Neural cell (in vitro differentiated cells): ENCODE measurements around the gene PLA2G15. TPM values are rescaled to one million over a fixed set of nuclear protein-coding genes. Genes with fewer than 3 reads are reported as not detected.

Experiments used
- H2AFZ ChIP-seq: fragments of 200-600, 300-800 bp; sonication (generic), shearing (Covaris generic); 2 replicates; pipeline ENCODE4 v1.6.0; 2014; ENCODE audit warnings: low read depth, mild to moderate bottlenecking, antibody characterized with exemption, low read length, moderate library complexity
- H3F3A ChIP-seq: fragments of 200-600 bp; shearing (Covaris generic); 2 replicates; pipeline ENCODE4 v1.6.1; 2016; ENCODE audit warnings: mild to moderate bottlenecking, moderate library complexity, mixed read lengths, antibody characterized with exemption, low read length; ENCODE audit not compliant: insufficient read depth, poor library complexity, severe bottlenecking
- H3K27ac ChIP-seq: fragments of 200-600, 300-800 bp; sonication (generic), shearing (Covaris generic); 2 replicates; pipeline ENCODE4 v1.5.1; 2014; ENCODE audit warnings: mild to moderate bottlenecking, low read length, moderate library complexity
- H3K27me3 ChIP-seq: fragments of 300-800, 200-600 bp; sonication (generic), shearing (Covaris generic); 2 replicates; pipeline ENCODE4 v1.6.0; 2014; ENCODE audit warnings: mild to moderate bottlenecking, low read depth, low read length, moderate library complexity; ENCODE audit not compliant: insufficient read depth
- H3K36me3 ChIP-seq: fragments of 300-800, 200-600 bp; sonication (generic), shearing (Covaris generic); 2 replicates; pipeline ENCODE4 v1.5.1; 2014; ENCODE audit warnings: mild to moderate bottlenecking, antibody characterized with exemption, low read length, moderate library complexity; ENCODE audit not compliant: insufficient read depth
- H3K4me2 ChIP-seq: fragments of 300-800, 200-600 bp; sonication (generic), shearing (Covaris generic); 2 replicates; pipeline ENCODE4 v1.6.0; 2014; ENCODE audit warnings: mild to moderate bottlenecking, low read length
- H3K4me3 ChIP-seq: fragments of 300-800, 200-600 bp; sonication (generic), shearing (Covaris generic); 2 replicates; pipeline ENCODE4 v1.5.1; 2014; ENCODE audit warnings: mild to moderate bottlenecking, low read length, moderate library complexity
- H3K79me2 ChIP-seq: fragments of 200-600 bp; shearing (Covaris generic); replicated peaks from 2 replicates; pipeline ENCODE4 v1.6.0; 2014; ENCODE audit warnings: mild to moderate bottlenecking, low read length, moderate library complexity; ENCODE audit not compliant: insufficient read depth
- H3K9ac ChIP-seq: fragments of 300-800, 200-600 bp; sonication (generic), shearing (Covaris generic); 2 replicates; pipeline ENCODE4 v1.6.1; 2016; ENCODE audit warnings: mild to moderate bottlenecking, low read length, mixed read lengths
- H3K9me2 ChIP-seq: fragments of 200-600 bp; shearing (Covaris generic); 2 replicates; pipeline ENCODE4 v1.6.1; 2016; ENCODE audit warnings: mild to moderate bottlenecking, low read length, mixed read lengths; ENCODE audit not compliant: insufficient read depth
- H3K9me3 ChIP-seq: fragments of 200-600, 300-800 bp; sonication (generic), shearing (Covaris generic); 2 replicates; pipeline ENCODE4 v1.6.1; 2016; ENCODE audit warnings: mild to moderate bottlenecking, mixed run types, low read length, moderate library complexity, mixed read lengths
- H4K20me1 ChIP-seq: fragments of 200-600 bp; shearing (Covaris generic); 2 replicates; pipeline ENCODE4 v1.6.1; 2016; ENCODE audit warnings: mild to moderate bottlenecking, mixed run types; ENCODE audit not compliant: insufficient read depth
- CTCF ChIP-seq: fragments of 450-650 bp; IDR thresholded peaks from 2 replicates; pipeline ENCODE4 v1.5.1; 2014; ENCODE audit warnings: antibody characterized with exemption, mild to moderate bottlenecking, moderate library complexity; ENCODE audit not compliant: poor library complexity, severe bottlenecking
- EP300 ChIP-seq: fragments of 450-650 bp; conservative IDR thresholded peaks from 2 replicates; pipeline ENCODE4 v1.6.1; 2014; ENCODE audit warnings: antibody characterized with exemption, mild to moderate bottlenecking, moderate library complexity; ENCODE audit not compliant: poor library complexity, severe bottlenecking
- EZH2 ChIP-seq: fragments of 200-600, 300-800 bp; shearing (Covaris generic), sonication (generic); IDR thresholded peaks from 2 replicates; pipeline ENCODE4 v1.6.1; 2014; ENCODE audit warnings: antibody characterized with exemption, low read length, borderline replicate concordance, mild to moderate bottlenecking; ENCODE audit not compliant: insufficient read depth, poor library complexity, severe bottlenecking
- MXI1 ChIP-seq: fragments of 450-650 bp; conservative IDR thresholded peaks from 2 replicates; pipeline ENCODE4 v1.6.1; 2014; ENCODE audit warnings: antibody characterized with exemption, mild to moderate bottlenecking; ENCODE audit not compliant: poor library complexity, severe bottlenecking
- POLR2AphosphoS5 ChIP-seq: IDR thresholded peaks from 2 replicates; pipeline ENCODE4 v1.6.1; 2012
- RAD21 ChIP-seq: fragments of 450-650 bp; conservative IDR thresholded peaks from 2 replicates; pipeline ENCODE4 v1.6.1; 2014; ENCODE audit warnings: antibody characterized with exemption, mild to moderate bottlenecking, moderate library complexity
- SMC3 ChIP-seq: fragments of 450-650 bp; conservative IDR thresholded peaks from 2 replicates; pipeline ENCODE4 v1.6.1; 2014; ENCODE audit warnings: antibody characterized with exemption, mild to moderate bottlenecking, moderate library complexity; ENCODE audit not compliant: poor library complexity
- TAF1 ChIP-seq: IDR thresholded peaks from 2 replicates; pipeline ENCODE4 v1.6.1; 2012; ENCODE audit warnings: low read depth
- polyA plus RNA-seq: library from polyadenylated mRNA; depleted of rRNA; stranded (reverse); fragments of >200 nt; gene quantifications from 2 replicates; pipeline ENCODE4 v1.2.3, GENCODE V29; 2014
- TF ChIP-seq, protein P1 (sequence below): IDR thresholded peaks from 2 replicates; pipeline ENCODE4 v1.6.1; 2012; ENCODE audit warnings: borderline replicate concordance

PLA2G15 gene
- polyA plus RNA-seq, 1 donor from 2014 or later, result 19.6 TPM

DNA sequence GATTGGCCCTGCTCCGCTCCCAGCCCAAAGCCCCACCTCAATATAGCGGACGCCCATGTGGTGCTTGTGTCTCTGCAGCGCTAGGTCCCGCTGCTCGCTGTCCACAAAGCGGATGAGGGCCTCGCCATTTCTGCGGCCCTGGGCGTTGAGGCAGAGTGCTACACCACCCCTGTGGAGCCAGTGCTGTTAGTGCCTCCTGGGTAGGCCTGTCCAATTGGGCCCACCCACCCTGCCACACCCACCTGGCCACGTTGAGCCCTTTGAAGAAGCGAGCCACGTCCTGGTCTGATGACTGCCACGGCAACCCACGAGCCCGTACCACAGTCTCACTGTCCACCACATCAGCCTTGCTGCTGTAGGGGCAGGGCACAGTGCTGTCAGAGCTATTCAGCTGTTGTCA, 12.8 kb upstream of the PLA2G15 start:
- H3K27ac ChIP-seq, result no peak overlapping the region
- no peak overlapping the region for H2AFZ ChIP-seq
- TF ChIP-seq MXI1 (no peak), CTCF (no peak), SMC3 (no peak), EP300 (no peak), POLR2AphosphoS5 (no peak), TAF1 (no peak), EZH2 (no peak), RAD21 (no peak)
- TF ChIP-seq, protein P1, sequence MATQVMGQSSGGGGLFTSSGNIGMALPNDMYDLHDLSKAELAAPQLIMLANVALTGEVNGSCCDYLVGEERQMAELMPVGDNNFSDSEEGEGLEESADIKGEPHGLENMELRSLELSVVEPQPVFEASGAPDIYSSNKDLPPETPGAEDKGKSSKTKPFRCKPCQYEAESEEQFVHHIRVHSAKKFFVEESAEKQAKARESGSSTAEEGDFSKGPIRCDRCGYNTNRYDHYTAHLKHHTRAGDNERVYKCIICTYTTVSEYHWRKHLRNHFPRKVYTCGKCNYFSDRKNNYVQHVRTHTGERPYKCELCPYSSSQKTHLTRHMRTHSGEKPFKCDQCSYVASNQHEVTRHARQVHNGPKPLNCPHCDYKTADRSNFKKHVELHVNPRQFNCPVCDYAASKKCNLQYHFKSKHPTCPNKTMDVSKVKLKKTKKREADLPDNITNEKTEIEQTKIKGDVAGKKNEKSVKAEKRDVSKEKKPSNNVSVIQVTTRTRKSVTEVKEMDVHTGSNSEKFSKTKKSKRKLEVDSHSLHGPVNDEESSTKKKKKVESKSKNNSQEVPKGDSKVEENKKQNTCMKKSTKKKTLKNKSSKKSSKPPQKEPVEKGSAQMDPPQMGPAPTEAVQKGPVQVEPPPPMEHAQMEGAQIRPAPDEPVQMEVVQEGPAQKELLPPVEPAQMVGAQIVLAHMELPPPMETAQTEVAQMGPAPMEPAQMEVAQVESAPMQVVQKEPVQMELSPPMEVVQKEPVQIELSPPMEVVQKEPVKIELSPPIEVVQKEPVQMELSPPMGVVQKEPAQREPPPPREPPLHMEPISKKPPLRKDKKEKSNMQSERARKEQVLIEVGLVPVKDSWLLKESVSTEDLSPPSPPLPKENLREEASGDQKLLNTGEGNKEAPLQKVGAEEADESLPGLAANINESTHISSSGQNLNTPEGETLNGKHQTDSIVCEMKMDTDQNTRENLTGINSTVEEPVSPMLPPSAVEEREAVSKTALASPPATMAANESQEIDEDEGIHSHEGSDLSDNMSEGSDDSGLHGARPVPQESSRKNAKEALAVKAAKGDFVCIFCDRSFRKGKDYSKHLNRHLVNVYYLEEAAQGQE, result no peak
- H4K20me1 ChIP-seq, result no peaks in the 10 kb centered on the region
- H3K9ac ChIP-seq, result no peak overlapping the region
- H3K79me2 ChIP-seq, result no peaks in the 10 kb centered on the region
- H3K4me3 ChIP-seq, result no peak overlapping the region
- H3K36me3 ChIP-seq, result no peaks in the 10 kb centered on the region
- peaks cover 41% of the 10 kb centered on the region for H3K27me3 ChIP-seq
- no peaks in the 10 kb centered on the region for H3K9me3 ChIP-seq
- H3F3A ChIP-seq, result no peaks in the 10 kb centered on the region
- no peaks in the 10 kb centered on the region for H3K9me2 ChIP-seq
- no peak overlapping the region for H3K4me2 ChIP-seq

- Histone ChIP-seq H3K9me2 (no peaks in the 10 kb centered on the region), H4K20me1 (no peaks in the 10 kb centered on the region), H3K4me2 (no peak overlapping the region), H3K27me3 (peaks cover 49% of the 10 kb centered on the region), H3F3A (no peaks in the 10 kb centered on the region), H3K79me2 (no peaks in the 10 kb centered on the region), H3K36me3 (no peaks in the 10 kb centered on the region), H3K9ac (no peak overlapping the region), H3K9me3 (no peaks in the 10 kb centered on the region), H3K4me3 (no peak overlapping the region), H2AFZ (no peak overlapping the region), H3K27ac (no peak overlapping the region)
- TF ChIP-seq MXI1, result no peak
- TF ChIP-seq POLR2AphosphoS5, result no peak
- TF ChIP-seq RAD21, result no peak
- no peak for TF ChIP-seq EP300
- TF ChIP-seq CTCF, result no peak
- TF ChIP-seq, protein P1, result no peak
- no peak for TF ChIP-seq TAF1
- no peak for TF ChIP-seq SMC3
- TF ChIP-seq EZH2, result no peak
Measured at GRCh38 chr16:68233085-68233834, 11.9 kb upstream of the PLA2G15 start.
